Measurements from ENCODE around the gene TTC9.

TTC9 gene

GRCh38 chr14:70718383-70719118 is 76.8 kb downstream of the TTC9 start:
- no peak for DNase-seq

- no peak for DNase-seq
These were observed 79.8 kb downstream of the TTC9 start for GRCh38 chr14:70721542-70721941.

- no peak for DNase-seq
These were observed 80.7 kb downstream of the TTC9 start for GRCh38 chr14:70722418-70722817.

- DNase-seq: no peak
These were observed 81.6 kb downstream of the TTC9 start for GRCh38 chr14:70723276-70723675.

GRCh38 chr14:70724110-70724509 is 82.4 kb downstream of the TTC9 start:
- no peak for DNase-seq

GRCh38 chr14:70724944-70725343 is 83.2 kb downstream of the TTC9 start:
- DNase-seq: no peak

Measured in cerebellar nuclear complex (tissue), 1 donor.